HG02763 (cell line): ENCODE data around the gene LYZL6.

ENCODE experiments used
- ATAC-seq: cut with Tn5 transposase; IDR thresholded peaks from one replicate; pipeline ENCODE4 v1.9.1; 2021; ENCODE audit warnings: mild to moderate bottlenecking, moderate library complexity; ENCODE audit not compliant: unreplicated experiment

Gene LYZL6

GRCh38 chr17:35889241-35889640 is 54.3 kb downstream of the LYZL6 start:
- ATAC-seq: no peak
